Measurements from ENCODE around the gene NOM1.

Gene NOM1

DNA sequence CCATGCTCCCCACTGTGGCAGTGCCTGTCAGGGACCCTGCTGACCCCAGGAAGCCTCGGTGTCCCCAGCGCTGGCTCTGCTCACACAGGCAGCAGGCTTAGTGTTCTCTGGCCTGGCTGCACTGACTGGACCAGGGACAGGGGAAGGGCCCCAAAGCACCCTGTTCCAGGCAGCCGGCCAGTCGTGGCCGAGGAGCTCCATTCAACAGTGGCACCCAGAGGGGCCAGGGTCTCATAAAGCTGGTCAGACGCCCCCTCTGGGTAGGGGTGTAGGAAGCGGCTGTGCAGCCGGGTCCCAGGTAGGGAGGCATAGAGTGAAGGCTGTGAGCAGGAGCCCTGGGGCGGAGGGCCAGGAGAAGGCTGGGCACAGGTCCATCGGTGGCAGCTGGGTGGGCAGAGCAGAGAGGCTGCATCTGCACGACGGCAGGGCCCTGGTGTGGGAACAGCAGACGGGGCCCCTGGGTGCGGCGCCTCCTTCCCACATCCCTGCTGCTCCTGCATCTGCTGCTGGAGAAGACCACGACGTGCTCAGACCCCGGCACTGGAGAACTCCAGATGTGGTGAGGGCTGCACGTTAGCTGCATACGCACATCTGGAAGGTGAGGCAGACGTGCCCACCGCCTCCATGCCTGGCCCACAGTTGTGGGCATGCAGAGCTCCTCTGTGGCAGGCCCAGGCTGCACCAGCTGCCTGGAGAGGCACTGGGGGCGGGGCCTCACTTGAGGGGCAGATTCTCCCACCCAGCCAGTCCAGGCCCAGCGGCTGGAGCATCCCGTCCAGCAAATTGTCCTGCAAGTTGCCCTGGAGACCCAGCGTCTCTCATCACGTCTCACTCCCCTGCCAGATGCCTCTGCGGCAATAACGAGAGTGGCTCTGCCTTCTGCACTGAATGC lies 35.8 kb downstream of the NOM1 start:
- Histone ChIP-seq H3K4me3 (ENCODE audit: low read depth in 1 of 2, low read length in 1 of 2) (no peak overlapping the region), H3K27ac (no peak overlapping the region), H3K9me3 (no peaks in the 10 kb centered on the region), H3K36me3 (peaks cover 3% of the 10 kb centered on the region), H3K4me1 (ENCODE audit: control insufficient read depth in 1 of 2, insufficient read depth in 1 of 2, low read depth in 1 of 2, low read length in 1 of 2) (peaks cover 3 to 5% of the 10 kb centered on the region in 2 experiments), H3K27me3 (peaks cover 24% of the 10 kb centered on the region)
- TF ChIP-seq, protein P1, sequence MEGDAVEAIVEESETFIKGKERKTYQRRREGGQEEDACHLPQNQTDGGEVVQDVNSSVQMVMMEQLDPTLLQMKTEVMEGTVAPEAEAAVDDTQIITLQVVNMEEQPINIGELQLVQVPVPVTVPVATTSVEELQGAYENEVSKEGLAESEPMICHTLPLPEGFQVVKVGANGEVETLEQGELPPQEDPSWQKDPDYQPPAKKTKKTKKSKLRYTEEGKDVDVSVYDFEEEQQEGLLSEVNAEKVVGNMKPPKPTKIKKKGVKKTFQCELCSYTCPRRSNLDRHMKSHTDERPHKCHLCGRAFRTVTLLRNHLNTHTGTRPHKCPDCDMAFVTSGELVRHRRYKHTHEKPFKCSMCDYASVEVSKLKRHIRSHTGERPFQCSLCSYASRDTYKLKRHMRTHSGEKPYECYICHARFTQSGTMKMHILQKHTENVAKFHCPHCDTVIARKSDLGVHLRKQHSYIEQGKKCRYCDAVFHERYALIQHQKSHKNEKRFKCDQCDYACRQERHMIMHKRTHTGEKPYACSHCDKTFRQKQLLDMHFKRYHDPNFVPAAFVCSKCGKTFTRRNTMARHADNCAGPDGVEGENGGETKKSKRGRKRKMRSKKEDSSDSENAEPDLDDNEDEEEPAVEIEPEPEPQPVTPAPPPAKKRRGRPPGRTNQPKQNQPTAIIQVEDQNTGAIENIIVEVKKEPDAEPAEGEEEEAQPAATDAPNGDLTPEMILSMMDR (IDR thresholded peaks at IDR 0.05) = no peak

DNA sequence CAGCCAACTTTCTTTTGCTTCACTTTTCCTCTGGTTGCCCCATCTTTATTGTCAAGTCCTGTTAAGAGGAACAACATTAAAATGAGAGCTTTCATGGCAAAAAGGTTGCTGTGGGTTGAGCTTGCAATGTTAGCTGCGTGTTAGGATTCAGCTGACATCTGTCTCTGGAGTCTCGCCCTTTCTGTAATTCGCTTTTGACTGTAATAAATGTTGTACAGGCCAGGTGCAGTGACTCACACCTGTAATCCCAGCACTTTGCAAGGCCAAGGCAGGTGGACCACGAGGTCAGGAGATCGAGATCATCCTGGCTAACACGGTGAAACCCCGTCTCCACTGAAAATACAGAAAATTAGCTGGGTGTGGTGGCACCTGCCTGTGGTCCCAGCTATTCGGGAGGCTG lies 36.9 kb downstream of the NOM1 start:
- H3K4me3 ChIP-seq (ENCODE audit: low read depth in 1 of 2, low read length in 1 of 2) = no peak overlapping the region
- H3K36me3 ChIP-seq = peaks cover 3% of the 10 kb centered on the region
- H3K27me3 ChIP-seq = peaks cover 33% of the 10 kb centered on the region
- peaks cover 3 to 5% of the 10 kb centered on the region in 2 experiments for H3K4me1 ChIP-seq (ENCODE audit: control insufficient read depth in 1 of 2, insufficient read depth in 1 of 2, low read depth in 1 of 2, low read length in 1 of 2)
- H3K27ac ChIP-seq = no peak overlapping the region
- TF ChIP-seq, protein P1 (IDR thresholded peaks at IDR 0.05) = no peak
- H3K9me3 ChIP-seq = no peaks in the 10 kb centered on the region

DNA sequence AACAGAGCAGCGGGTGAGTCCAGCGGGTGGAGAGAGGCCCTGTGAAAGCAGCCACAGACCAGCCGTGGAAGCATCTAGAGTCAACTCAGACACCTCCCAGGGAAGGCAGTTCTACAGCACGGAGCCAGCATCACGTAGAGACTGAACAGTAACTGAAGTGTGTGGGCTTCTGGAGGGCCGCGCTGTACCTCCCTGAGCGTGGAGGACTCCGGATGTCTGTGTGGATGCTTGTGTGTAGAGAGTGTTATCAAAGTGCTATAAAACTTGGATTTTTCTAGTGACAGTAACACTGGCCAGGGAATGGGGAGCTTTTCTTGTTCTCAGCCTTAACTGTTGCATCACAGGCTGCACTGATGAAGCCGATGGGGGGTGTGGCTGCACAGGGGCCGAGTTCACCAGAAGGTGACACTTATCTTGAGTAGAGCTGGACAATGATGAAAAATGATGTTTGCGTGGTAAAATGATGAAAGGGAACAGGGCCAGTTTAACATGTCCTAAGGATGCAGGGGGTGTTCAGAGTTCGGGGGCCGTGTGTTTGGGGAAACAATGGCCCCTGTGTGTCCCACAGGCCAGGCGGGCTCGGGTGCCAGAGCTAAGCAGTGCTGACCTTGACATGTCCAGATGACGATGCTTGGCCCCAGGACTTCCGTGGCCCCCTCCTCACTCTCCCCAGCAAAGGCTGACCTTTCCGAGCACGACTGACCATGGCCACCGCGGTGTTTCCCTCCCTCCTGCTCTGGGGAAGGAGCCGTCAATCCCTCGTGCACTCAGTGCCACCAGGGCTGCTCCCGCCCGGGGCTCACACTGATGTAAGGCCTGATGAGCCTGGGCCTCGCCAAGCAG lies 39.1 kb downstream of the NOM1 start:
- Histone ChIP-seq H3K4me3 (ENCODE audit: low read depth in 1 of 2, low read length in 1 of 2) (no peak overlapping the region), H3K27ac (no peak overlapping the region), H3K27me3 (peaks cover 55% of the 10 kb centered on the region), H3K4me1 (ENCODE audit: control insufficient read depth in 1 of 2, insufficient read depth in 1 of 2, low read depth in 1 of 2, low read length in 1 of 2) (peaks cover 3 to 5% of the 10 kb centered on the region in 2 experiments), H3K9me3 (no peaks in the 10 kb centered on the region), H3K36me3 (no peaks in the 10 kb centered on the region)
- TF ChIP-seq, protein P1 (IDR thresholded peaks at IDR 0.05) = no peak

DNA sequence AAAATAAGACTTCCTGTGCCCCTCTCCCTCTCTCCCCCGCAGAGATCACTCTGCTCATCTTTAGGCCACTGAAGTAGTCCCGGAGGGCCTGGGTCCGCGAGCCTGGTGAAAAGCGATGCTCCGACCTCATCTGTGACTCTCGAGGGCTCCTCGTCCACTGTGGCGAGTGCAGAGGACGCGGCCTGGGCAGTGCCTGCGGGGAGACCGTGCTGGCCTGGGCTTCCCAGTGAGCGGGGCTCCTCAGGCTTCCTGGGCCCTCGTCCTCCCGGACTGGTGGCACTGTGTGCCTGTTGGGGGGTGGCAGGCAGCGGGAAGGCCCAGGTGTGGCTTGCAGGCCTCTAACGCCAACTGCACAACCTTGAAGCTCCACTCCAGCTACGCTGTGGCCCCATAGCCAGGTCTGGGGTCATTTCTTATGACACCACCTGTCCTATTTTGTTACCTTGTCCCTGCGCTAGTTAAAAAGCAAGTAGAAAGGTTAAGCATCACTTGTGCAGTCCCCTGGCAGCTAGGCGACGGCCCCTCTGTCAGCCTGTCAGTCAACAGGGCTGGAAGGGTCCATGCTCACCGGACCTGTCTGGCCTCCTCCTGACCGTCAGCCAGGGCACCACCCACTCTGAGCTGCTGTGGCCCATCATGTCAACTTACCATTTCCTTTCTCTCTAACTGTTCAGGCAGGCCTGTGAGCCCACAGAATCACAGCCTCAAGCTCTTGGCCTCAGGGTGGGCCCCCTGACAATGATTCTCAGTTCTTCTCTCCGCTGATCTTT lies 40.4 kb downstream of the NOM1 start:
- TF ChIP-seq, protein P1 (IDR thresholded peaks at IDR 0.05) = no peak
- no peak overlapping the region for H3K27ac ChIP-seq
- peaks cover 62% of the 10 kb centered on the region for H3K27me3 ChIP-seq
- no peaks in the 10 kb centered on the region for H3K36me3 ChIP-seq
- H3K9me3 ChIP-seq = no peaks in the 10 kb centered on the region
- H3K4me1 ChIP-seq (ENCODE audit: control insufficient read depth in 1 of 2, insufficient read depth in 1 of 2, low read depth in 1 of 2, low read length in 1 of 2) = peaks cover 4 to 11% of the 10 kb centered on the region in 2 experiments
- H3K4me3 ChIP-seq (ENCODE audit: low read depth in 1 of 2, low read length in 1 of 2) = no peak overlapping the region
